Loucy (cell line): Measurements from ENCODE around the gene BTBD9.

Experiments
- EZH2phosphoT487 ChIP-seq: fragments of 200-600 bp; IDR thresholded peaks from 2 replicates; pipeline ENCODE4 v1.6.1; 2018; ENCODE audit warnings: antibody characterized with exemption, mild to moderate bottlenecking, moderate library complexity, borderline replicate concordance
- TF ChIP-seq, protein P1 (sequence below): fragments of 200-600 bp; sonication (generic); conservative IDR thresholded peaks from 2 replicates; pipeline ENCODE4 v1.5.1; 2014; ENCODE audit warnings: mild to moderate bottlenecking, antibody characterized with exemption, low read length

DNA sequence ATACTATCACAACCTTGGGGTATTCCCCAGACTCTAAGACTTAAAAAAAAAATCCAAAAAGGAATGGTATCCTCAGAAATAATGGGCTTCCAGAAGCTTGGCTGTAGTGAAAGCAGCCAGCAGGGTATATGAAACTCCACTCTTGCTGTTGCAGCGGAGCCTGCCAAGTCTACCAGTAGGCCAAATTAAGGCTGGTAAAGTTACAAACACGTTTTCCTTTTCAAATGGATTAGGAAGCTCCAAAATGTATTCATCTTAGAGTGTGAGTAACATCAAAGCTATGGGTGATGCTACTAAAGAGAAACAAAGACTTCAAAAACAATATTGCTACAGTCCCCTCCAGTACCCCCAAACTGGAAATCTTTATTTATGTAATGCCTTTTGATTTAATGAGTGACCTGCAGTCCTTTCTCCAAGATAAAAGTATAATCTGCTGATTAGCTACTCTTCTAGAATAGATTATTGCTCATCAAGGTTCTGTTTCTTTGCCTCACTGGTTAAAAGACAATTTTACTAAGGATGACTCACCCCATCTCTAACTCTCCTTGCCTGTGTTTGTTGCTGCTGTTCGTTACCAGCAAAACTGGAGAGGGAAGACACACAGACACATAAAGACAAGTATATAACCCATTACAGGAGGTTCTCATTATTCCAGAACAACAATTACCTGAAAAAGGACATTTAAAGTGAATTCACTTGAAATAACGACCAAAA is 84.9 kb downstream of the BTBD9 start:
- TF ChIP-seq, protein P1, sequence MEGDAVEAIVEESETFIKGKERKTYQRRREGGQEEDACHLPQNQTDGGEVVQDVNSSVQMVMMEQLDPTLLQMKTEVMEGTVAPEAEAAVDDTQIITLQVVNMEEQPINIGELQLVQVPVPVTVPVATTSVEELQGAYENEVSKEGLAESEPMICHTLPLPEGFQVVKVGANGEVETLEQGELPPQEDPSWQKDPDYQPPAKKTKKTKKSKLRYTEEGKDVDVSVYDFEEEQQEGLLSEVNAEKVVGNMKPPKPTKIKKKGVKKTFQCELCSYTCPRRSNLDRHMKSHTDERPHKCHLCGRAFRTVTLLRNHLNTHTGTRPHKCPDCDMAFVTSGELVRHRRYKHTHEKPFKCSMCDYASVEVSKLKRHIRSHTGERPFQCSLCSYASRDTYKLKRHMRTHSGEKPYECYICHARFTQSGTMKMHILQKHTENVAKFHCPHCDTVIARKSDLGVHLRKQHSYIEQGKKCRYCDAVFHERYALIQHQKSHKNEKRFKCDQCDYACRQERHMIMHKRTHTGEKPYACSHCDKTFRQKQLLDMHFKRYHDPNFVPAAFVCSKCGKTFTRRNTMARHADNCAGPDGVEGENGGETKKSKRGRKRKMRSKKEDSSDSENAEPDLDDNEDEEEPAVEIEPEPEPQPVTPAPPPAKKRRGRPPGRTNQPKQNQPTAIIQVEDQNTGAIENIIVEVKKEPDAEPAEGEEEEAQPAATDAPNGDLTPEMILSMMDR: no peak
- no peak for TF ChIP-seq EZH2phosphoT487
